GOT3 (cell line): Measurements from ENCODE around the gene TSGA10.
"Not testable (repeated sequence)": the region's sequence is repeated elsewhere in the genome, so short reads cannot be mapped to it uniquely, and the experiment has no call there.

Experiments used
- DNase-seq: peaks from one replicate; lab custom pipeline; 2025; ENCODE audit warnings: mixed read lengths; lab: John Stamatoyannopoulos, UW

The TSGA10 gene

GRCh38 chr2:99067871-99068625 is 86.7 kb downstream of the TSGA10 start:
- DNase-seq: no peak

- DNase-seq: no peak
These were observed 88.4 kb downstream of the TSGA10 start for GRCh38 chr2:99066075-99066958.

- DNase-seq: not testable (repeated sequence)
These were observed 105.6 kb downstream of the TSGA10 start for GRCh38 chr2:99049187-99049586.

GRCh38 chr2:99040736-99041300 is 113.9 kb downstream of the TSGA10 start:
- not testable (repeated sequence) for DNase-seq

GRCh38 chr2:99035920-99036319 is 118.8 kb downstream of the TSGA10 start:
- no peak for DNase-seq

- no peak for DNase-seq
These were observed 122.0 kb downstream of the TSGA10 start for GRCh38 chr2:99032786-99033185.

GRCh38 chr2:99032001-99032400 is 122.7 kb downstream of the TSGA10 start:
- DNase-seq: no peak

GRCh38 chr2:99031481-99031880 is 123.3 kb downstream of the TSGA10 start:
- no peak for DNase-seq

- no peak for DNase-seq
These were observed 126.2 kb downstream of the TSGA10 start for GRCh38 chr2:99028558-99028957.

- DNase-seq: no peak
These were observed 126.9 kb downstream of the TSGA10 start for GRCh38 chr2:99027856-99028255.

- no peak for DNase-seq
These were observed 154.0 kb downstream of the TSGA10 start for GRCh38 chr2:99000708-99001107.

GRCh38 chr2:98988695-98989094 is 166.0 kb downstream of the TSGA10 start:
- DNase-seq: not testable (repeated sequence)

GRCh38 chr2:98985905-98986666 is 168.7 kb downstream of the TSGA10 start:
- no peak for DNase-seq

- DNase-seq: no peak
These were observed 179.1 kb downstream of the TSGA10 start for GRCh38 chr2:98975611-98976010.

- DNase-seq: no peak
These were observed 182.1 kb downstream of the TSGA10 start for GRCh38 chr2:98972582-98973167.

GRCh38 chr2:98959810-98960507 is 194.8 kb downstream of the TSGA10 start:
- no peak for DNase-seq

- DNase-seq: no peak
These were observed 201.8 kb downstream of the TSGA10 start for GRCh38 chr2:98952966-98953365.

GRCh38 chr2:98948956-98949739 is 205.6 kb downstream of the TSGA10 start:
- DNase-seq: no peak

- no peak for DNase-seq
These were observed 207.2 kb downstream of the TSGA10 start for GRCh38 chr2:98947554-98947953.
